Uterus (tissue), 4 donors: ENCODE results near the gene ZNF524. TPM values are rescaled to one million over a fixed set of nuclear protein-coding genes. Genes with fewer than 3 reads are reported as not detected.

ENCODE experiments used
- DNase-seq, 2 donors: peaks; one replicate each; pipeline ENCODE4 v3.0.0-alpha.2; 2019 to 2020
- H3K27ac ChIP-seq, 2 donors: fragments of 200-600 bp; sonication (generic); 1 replicate in 1 of 2; 2 replicates in 1 of 2; pipeline ENCODE4 v1.5.1; 2016 to 2018
- H3K27me3 ChIP-seq, 2 donors: fragments of 200-600 bp; sonication (generic); one replicate each; pipeline ENCODE4 v1.5.1; 2018 to 2019; ENCODE audit warnings: control low read depth in 1 of 2
- H3K36me3 ChIP-seq, 2 donors: fragments of 200-600 bp; sonication (generic); one replicate each; pipeline ENCODE4 v1.5.1; 2019; ENCODE audit warnings: control low read depth in 1 of 2
- H3K4me1 ChIP-seq, 2 donors: fragments of 200-600 bp; sonication (generic); one replicate each; pipeline ENCODE4 v1.5.1; 2018 to 2019; ENCODE audit warnings: control low read depth in 1 of 2
- H3K4me3 ChIP-seq, 2 donors: fragments of 200-600 bp; sonication (generic); 1 replicate in 1 of 2; 2 replicates in 1 of 2; pipeline ENCODE4 v1.5.1; 2018 to 2019; ENCODE audit warnings: mild to moderate bottlenecking in 1 of 2
- H3K9me3 ChIP-seq, 2 donors: fragments of 200-600 bp; sonication (generic); one replicate each; pipeline ENCODE4 v1.5.1; 2019; ENCODE audit warnings: control low read depth in 1 of 2
- CTCF ChIP-seq, 4 experiments: fragments of 200-600 bp in 2 of 4; fragments of 450-650 bp in 2 of 4; sonication (generic) in 2 of 4; IDR thresholded peaks; one replicate each; pipeline ENCODE4 v1.5.1; 2016 to 2019; ENCODE audit warnings: antibody characterized with exemption in 4 of 4, mild to moderate bottlenecking in 2 of 4, moderate library complexity in 1 of 4
- POLR2A ChIP-seq, 2 donors: fragments of 450-650 bp; IDR thresholded peaks; one replicate each; pipeline ENCODE4 v1.6.1; 2016; ENCODE audit warnings: antibody characterized with exemption in 2 of 2, mild to moderate bottlenecking in 1 of 2, moderate library complexity in 1 of 2
- intact Hi-C: fragments of 100-400 bp; cut with DNase I; formaldehyde crosslinking; loops from one replicate; pipeline ENCODE4 v1.15.1; 2023; ENCODE audit warnings: low total_unique reads
- total RNA-seq, 4 donors: library from RNA; depleted of rRNA in 3 of 4; stranded (reverse); fragments of >200 nt in 3 of 4; gene quantifications; one replicate each; pipeline versions ENCODE4 v1.1.0 to v1.2.4, GENCODE V29; 2014 to 2023
- donor health status: DM: yes; HTN: yes; CAD: no.

ZNF524 gene, protein sequence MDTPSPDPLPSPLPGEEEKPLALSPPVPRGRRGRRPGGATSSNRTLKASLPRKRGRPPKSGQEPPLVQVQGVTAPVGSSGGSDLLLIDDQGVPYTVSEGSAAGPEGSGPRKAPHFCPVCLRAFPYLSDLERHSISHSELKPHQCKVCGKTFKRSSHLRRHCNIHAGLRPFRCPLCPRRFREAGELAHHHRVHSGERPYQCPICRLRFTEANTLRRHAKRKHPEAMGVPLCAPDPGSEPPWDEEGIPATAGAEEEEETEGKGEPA
- 10 to 100 TPM in 3 of 4 donors, 1 to 10 TPM in 1; 5.4 to 20.4 (median 14.6) TPM for total RNA-seq

DNA sequence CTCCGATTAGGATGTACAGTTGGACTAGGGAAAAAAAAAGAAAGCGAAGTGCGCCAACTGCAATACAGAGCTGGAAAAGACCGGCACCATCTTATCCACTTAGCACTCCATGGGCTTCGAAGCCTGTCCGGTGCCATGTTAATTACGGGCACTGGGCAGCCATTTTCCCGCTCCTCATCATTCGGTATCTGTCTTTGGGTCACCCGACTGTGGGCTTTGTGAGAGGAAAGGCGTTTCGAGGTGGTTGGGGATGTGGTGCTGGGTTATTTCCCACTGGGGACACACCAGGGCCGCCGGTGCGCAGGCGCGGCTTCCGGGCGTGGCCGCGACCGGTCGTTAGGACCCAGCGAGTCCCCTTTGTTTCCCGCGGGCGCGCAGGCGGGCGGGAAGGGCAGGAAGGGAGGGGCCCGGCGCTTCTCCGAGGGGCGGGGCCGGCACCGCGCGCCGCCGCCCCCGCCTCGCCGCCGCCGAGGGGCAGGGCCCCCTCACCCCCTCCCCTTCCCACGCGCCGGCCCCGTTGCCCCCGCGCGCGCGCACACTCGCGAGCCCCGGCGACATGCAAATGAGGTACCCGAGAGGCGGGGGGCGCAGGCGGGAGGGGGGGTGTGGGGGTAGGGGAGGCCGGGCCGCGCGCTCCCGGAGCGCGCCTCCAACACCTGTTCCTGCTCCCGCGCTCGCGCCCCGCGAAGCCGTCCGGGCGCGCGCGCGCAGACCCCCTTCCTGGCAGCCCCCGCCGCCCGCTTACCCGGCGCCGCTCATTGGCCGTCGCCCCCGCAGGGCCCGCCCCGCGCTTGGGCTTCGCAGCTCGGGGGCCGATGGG, at the start of gene ZNF524:
TSS of gene ZNF524 (plus strand) at position 447 of the 820 bp plus-strand sequence. CDS start 1,825 bp downstream, outside the sequence.
- peak in 2 of 4 experiments; percentile 23 to 33 for TF ChIP-seq CTCF (IDR thresholded peaks at IDR 0.05)
- TF ChIP-seq POLR2A (IDR thresholded peaks at IDR 0.05), result peak in 1 of 2 donors; percentile 38

GRCh38 chr19:55550321-55550650, 49.8 kb upstream of the ZNF524 start:
- Histone ChIP-seq H3K9me3 (no peaks in the 10 kb centered on the region), H3K4me1 (peaks cover 0 to 5% of the 10 kb centered on the region in 2 donors), H3K4me3 (no peak overlapping the region), H3K27me3 (no peaks in the 10 kb centered on the region), H3K27ac (peak overlapping the region in 1 of 2 donors; percentile 43), H3K36me3 (no peaks in the 10 kb centered on the region)
- DNase-seq, result no peak
- intact Hi-C loops, result no loop called here
- TF ChIP-seq CTCF (IDR thresholded peaks at IDR 0.05), result no peak
- no peak for TF ChIP-seq POLR2A (IDR thresholded peaks at IDR 0.05)

More for the DNA sequence above, at the start of gene ZNF524:
- no peaks in the 10 kb centered on the region for H3K27me3 ChIP-seq
- H3K36me3 ChIP-seq, result no peaks in the 10 kb centered on the region
- no peaks in the 10 kb centered on the region for H3K9me3 ChIP-seq
- H3K4me1 ChIP-seq, result peaks cover 0 to 12% of the 10 kb centered on the region in 2 donors
- peak within 1 kb of the TSS; percentile 94 to 99 for H3K27ac ChIP-seq
- H3K4me3 ChIP-seq, result peak within 1 kb of the TSS; percentile 82 to 87
- DNase-seq, result peak; percentile 85 to 89
- intact Hi-C loops, result loop anchor here (10.0 kb wide), 1 partner anchor 85 kb away; no protein-coding TSS in a partner anchor

DNA sequence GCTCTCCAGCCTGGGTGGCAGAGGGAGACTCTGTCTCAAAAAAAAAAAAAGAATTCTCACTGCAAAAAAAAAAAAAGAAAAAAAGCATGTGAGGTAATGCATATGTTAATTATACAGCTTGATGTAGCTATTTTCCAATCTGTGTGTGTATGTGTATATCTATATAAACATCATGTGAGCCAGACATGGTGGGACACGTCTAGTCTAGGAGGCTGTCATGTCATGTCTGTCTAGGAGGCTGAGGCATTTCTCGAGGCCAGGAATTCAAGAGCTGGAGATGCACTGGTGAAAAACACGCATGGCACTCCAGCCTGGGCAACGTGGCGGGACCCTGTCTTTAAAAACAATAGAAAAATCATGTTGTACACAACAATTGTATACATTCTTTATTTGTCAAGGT, 47.9 kb upstream of the ZNF524 start:
- Histone ChIP-seq H3K4me3 (no peak overlapping the region), H3K27ac (no peak overlapping the region), H3K27me3 (no peaks in the 10 kb centered on the region), H3K36me3 (no peaks in the 10 kb centered on the region), H3K4me1 (peaks cover 0 to 5% of the 10 kb centered on the region in 2 donors), H3K9me3 (no peaks in the 10 kb centered on the region)
- intact Hi-C loops, result no loop called here
- no peak for DNase-seq
- TF ChIP-seq CTCF (IDR thresholded peaks at IDR 0.05) (no peak), POLR2A (IDR thresholded peaks at IDR 0.05) (no peak)

- TF ChIP-seq CTCF (IDR thresholded peaks at IDR 0.05), result no peak
- no peak overlapping the region for H3K27ac ChIP-seq
- intact Hi-C loops, result no loop called here
These were observed 47.5 kb upstream of the ZNF524 start for GRCh38 chr19:55552620-55553019.

More at GRCh38 chr19:55552620-55553019, 47.5 kb upstream of the ZNF524 start:
- Histone ChIP-seq H3K36me3 (no peaks in the 10 kb centered on the region), H3K4me3 (no peak overlapping the region), H3K27me3 (no peaks in the 10 kb centered on the region), H3K4me1 (peaks cover 0 to 5% of the 10 kb centered on the region in 2 donors), H3K9me3 (no peaks in the 10 kb centered on the region)
- no peak for DNase-seq
